Panc1 (cell line): Measurements from ENCODE around the gene KLF12.

Source experiments
- CTCF ChIP-seq: fragments of 450-650 bp; IDR thresholded peaks from 2 replicates; pipeline ENCODE4 v1.5.1; 2017; ENCODE audit warnings: mild to moderate bottlenecking
- POLR2AphosphoS5 ChIP-seq: IDR thresholded peaks from 2 replicates; pipeline ENCODE4 v1.6.1; 2012; ENCODE audit warnings: mild to moderate bottlenecking, low read depth, low read length, moderate library complexity
- REST ChIP-seq, 2 experiments: IDR thresholded peaks; 2 replicates each; pipeline ENCODE4 v1.6.1; 2011 to 2012; ENCODE audit warnings: low read depth in 2 of 2, control low read depth in 1 of 2, low read length in 1 of 2, mild to moderate bottlenecking in 1 of 2, moderate library complexity in 1 of 2; ENCODE audit not compliant: insufficient read depth in 1 of 2
- TCF7L2 ChIP-seq: IDR thresholded peaks from 2 replicates; pipeline ENCODE4 v1.6.1; 2011; ENCODE audit warnings: mild to moderate bottlenecking, low read depth, low read length, inconsistent platforms

DNA sequence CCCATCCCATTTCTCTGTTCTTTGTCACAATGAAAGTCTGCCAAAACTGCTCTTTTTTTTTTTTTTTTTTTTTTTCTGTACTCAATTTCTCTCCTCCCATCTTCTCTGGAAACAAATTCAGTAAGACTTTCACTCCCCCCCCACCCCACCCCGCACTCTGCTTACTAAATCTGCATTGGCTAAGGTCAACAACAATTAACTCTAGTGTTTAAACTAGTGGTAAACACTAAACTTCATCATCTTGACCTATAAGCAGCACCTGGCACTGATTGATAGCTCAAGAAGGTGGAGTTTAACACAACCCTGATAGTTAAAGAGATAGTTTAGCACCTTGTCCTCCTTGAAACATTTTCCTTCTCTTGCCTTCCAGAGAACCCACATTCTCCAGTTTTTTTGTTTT lies 14.1 kb upstream of the KLF12 start:
- TF ChIP-seq CTCF, result no peak
- TF ChIP-seq POLR2AphosphoS5, result no peak
- TF ChIP-seq REST (IDR thresholded peaks at IDR 0.05; ENCODE audit: insufficient read depth in 1 of 2, low read depth in 2 of 2, low read length in 1 of 2), result no peak
- TF ChIP-seq TCF7L2, result no peak
